OCI-LY3 (cell line): ENCODE measurements around the gene UNC13C.

ENCODE experiments used
- EZH2phosphoT487 ChIP-seq: fragments of 200-600 bp; shearing (Covaris generic); IDR thresholded peaks from 2 replicates; pipeline ENCODE4 v1.6.1; 2018; ENCODE audit warnings: antibody characterized with exemption, mixed run types, low read depth
- TF ChIP-seq, protein P1 (sequence below): fragments of 200-600, 300-600 bp; sonication (generic); IDR thresholded peaks from 2 replicates; pipeline ENCODE4 v1.5.1; 2014; ENCODE audit warnings: antibody characterized with exemption, low read length, low read depth

DNA sequence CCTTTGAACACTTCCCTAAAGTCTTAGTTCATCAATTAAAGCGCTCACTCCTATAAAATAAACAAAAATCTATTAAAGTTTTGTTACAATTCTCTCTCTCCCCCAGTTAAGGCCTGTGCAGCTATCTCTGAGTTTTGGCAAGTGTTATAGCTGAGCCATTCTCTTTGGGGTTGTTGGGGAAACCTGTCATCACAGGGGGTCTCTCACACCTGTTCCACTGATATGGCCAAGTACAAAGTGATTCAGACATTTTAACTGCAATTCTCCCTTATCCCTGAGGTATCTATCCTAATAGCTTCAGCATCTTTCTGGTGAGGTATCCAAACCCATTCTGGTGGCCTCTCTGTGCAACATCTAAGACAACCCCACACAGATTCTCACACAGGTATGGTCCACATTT is 116.4 kb downstream of the UNC13C start:
- TF ChIP-seq, protein P1, sequence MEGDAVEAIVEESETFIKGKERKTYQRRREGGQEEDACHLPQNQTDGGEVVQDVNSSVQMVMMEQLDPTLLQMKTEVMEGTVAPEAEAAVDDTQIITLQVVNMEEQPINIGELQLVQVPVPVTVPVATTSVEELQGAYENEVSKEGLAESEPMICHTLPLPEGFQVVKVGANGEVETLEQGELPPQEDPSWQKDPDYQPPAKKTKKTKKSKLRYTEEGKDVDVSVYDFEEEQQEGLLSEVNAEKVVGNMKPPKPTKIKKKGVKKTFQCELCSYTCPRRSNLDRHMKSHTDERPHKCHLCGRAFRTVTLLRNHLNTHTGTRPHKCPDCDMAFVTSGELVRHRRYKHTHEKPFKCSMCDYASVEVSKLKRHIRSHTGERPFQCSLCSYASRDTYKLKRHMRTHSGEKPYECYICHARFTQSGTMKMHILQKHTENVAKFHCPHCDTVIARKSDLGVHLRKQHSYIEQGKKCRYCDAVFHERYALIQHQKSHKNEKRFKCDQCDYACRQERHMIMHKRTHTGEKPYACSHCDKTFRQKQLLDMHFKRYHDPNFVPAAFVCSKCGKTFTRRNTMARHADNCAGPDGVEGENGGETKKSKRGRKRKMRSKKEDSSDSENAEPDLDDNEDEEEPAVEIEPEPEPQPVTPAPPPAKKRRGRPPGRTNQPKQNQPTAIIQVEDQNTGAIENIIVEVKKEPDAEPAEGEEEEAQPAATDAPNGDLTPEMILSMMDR, result no peak
- TF ChIP-seq EZH2phosphoT487, result no peak
